PC-9 (cell line): ENCODE results near the gene MVP. TPM values are rescaled to one million over a fixed set of nuclear protein-coding genes. Genes with fewer than 3 reads are reported as not detected.

Experiments used
- BruUV-seq: library from RNA; stranded (reverse); fragments of 400-500 nt; replicated peaks from 2 replicates; lab custom pipeline; 2021; lab: Mats Ljungman, UMichigan
- CTCF ChIA-PET: fragments of 300-600 bp; sonication (Branson Sonifier 250); formaldehyde crosslinking; loops from one replicate; lab custom pipeline; 2022; ENCODE audit warnings: antibody characterized with exemption; lab: Charles Lee
- POLR2A ChIA-PET: fragments of 300-600 bp; sonication (Branson Sonifier 250); formaldehyde crosslinking; loops from one replicate; lab custom pipeline; 2022; ENCODE audit warnings: antibody characterized with exemption; ENCODE audit not compliant: unreplicated experiment; lab: Charles Lee
- DNase-seq, 2 experiments: peaks; one replicate each; pipeline versions ENCODE4 v3.0.0 to v3.0.0-alpha.2; 2015 to 2022; ENCODE audit warnings: mixed read lengths in 1 of 2
- H2AFZ ChIP-seq: fragments of 200-600 bp; sonication (generic); 2 replicates; pipeline ENCODE4 v1.8.1; 2017; ENCODE audit warnings: antibody characterized with exemption
- H3F3A ChIP-seq: fragments of 200-600 bp; sonication (generic); 2 replicates; pipeline ENCODE4 v1.8.1; 2017; ENCODE audit warnings: antibody characterized with exemption, mild to moderate bottlenecking, low read depth; ENCODE audit not compliant: insufficient read depth
- H3K27ac ChIP-seq: fragments of 200-600 bp; sonication (generic); 2 replicates; pipeline ENCODE4 v1.6.1; 2016; ENCODE audit warnings: mixed run types
- H3K27me3 ChIP-seq: fragments of 200-600 bp; sonication (generic); 2 replicates; pipeline ENCODE4 v1.6.1; 2016; ENCODE audit warnings: low read depth, mixed run types; ENCODE audit not compliant: insufficient read depth
- H3K36me3 ChIP-seq: fragments of 200-600 bp; sonication (generic); 2 replicates; pipeline ENCODE4 v1.6.1; 2016; ENCODE audit warnings: low read depth, mixed run types
- H3K4me1 ChIP-seq: fragments of 200-600 bp; sonication (generic); replicated peaks from 2 replicates; pipeline ENCODE4 v1.6.1; 2016; ENCODE audit warnings: mixed run types; ENCODE audit not compliant: insufficient read depth
- H3K4me2 ChIP-seq: fragments of 200-600 bp; sonication (generic); 2 replicates; pipeline ENCODE4 v1.6.1; 2017; ENCODE audit warnings: mixed run types
- H3K4me3 ChIP-seq: fragments of 200-600 bp; sonication (generic); 2 replicates; pipeline ENCODE4 v1.6.1; 2016; ENCODE audit warnings: mixed run types
- H3K79me2 ChIP-seq: fragments of 200-600 bp; sonication (generic); 2 replicates; pipeline ENCODE4 v1.6.1; 2017; ENCODE audit warnings: low read depth, mixed run types
- H3K9me2 ChIP-seq: fragments of 200-600 bp; sonication (generic); 2 replicates; pipeline ENCODE4 v1.8.1; 2017; ENCODE audit warnings: mild to moderate bottlenecking; ENCODE audit not compliant: insufficient read depth
- H3K9me3 ChIP-seq: fragments of 200-600 bp; sonication (generic); 2 replicates; pipeline ENCODE4 v1.8.1; 2016; ENCODE audit warnings: low read depth; ENCODE audit not compliant: insufficient read depth
- H4K20me1 ChIP-seq: fragments of 200-600 bp; sonication (generic); 2 replicates; pipeline ENCODE4 v1.8.1; 2017; ENCODE audit not compliant: insufficient read depth
- EZH2 ChIP-seq: fragments of 200-600 bp; sonication (generic); IDR thresholded peaks from 2 replicates; pipeline ENCODE4 v1.8.0; 2017; ENCODE audit warnings: antibody characterized with exemption, low read depth
- intact Hi-C: fragments of 100-400 bp; cut with micrococcal nuclease; formaldehyde crosslinking; loops from one replicate; pipeline ENCODE4 v1.10.0; 2022; ENCODE audit not compliant: unreplicated experiment
- total RNA-seq: library from RNA; stranded (reverse); gene quantifications from 2 replicates; pipeline ENCODE4 v1.2.3, GENCODE V29; 2021
- TF ChIP-seq, protein P1 (sequence below): fragments of 200-600 bp; sonication (generic); conservative IDR thresholded peaks from 2 replicates; pipeline ENCODE4 v1.6.1; 2017; ENCODE audit warnings: mixed run types, antibody characterized with exemption, mild to moderate bottlenecking, moderate library complexity

Gene MVP
- total RNA-seq, 1 experiment from 2014 or later: 208 TPM

DNA sequence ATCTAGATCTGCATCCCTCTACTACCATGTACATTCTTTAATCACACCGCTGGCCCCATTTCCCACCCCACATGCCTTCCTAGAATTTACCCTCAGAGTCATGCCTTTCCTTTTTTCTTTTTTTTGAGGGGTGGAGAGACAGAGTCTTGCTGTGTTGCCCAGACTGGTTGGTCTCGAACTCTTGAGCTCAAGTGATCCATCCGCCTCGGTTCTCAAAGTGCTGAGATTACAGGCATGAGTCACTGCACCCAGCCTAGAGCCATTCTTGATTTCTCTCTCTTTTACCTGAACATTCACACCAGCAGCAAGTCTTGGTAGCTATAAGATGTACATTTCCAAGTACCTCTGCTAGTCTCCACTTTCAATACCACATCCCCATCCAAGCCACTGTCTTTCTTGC, 2.2 kb upstream of the MVP start:
- BruUV-seq: no TSS peak
- no peak overlapping the region for H2AFZ ChIP-seq
- ChIA-PET POLR2A (interaction anchor here (0.7 kb wide), 1 partner anchor 11 kb away, joined by 17 read pairs; no protein-coding TSS in a partner anchor), CTCF (interaction anchor here (0.6 kb wide), 1 partner anchor 195 kb away, joined by 7 read pairs; no protein-coding TSS in a partner anchor)
- no peak for TF ChIP-seq EZH2
- TF ChIP-seq, protein P1, sequence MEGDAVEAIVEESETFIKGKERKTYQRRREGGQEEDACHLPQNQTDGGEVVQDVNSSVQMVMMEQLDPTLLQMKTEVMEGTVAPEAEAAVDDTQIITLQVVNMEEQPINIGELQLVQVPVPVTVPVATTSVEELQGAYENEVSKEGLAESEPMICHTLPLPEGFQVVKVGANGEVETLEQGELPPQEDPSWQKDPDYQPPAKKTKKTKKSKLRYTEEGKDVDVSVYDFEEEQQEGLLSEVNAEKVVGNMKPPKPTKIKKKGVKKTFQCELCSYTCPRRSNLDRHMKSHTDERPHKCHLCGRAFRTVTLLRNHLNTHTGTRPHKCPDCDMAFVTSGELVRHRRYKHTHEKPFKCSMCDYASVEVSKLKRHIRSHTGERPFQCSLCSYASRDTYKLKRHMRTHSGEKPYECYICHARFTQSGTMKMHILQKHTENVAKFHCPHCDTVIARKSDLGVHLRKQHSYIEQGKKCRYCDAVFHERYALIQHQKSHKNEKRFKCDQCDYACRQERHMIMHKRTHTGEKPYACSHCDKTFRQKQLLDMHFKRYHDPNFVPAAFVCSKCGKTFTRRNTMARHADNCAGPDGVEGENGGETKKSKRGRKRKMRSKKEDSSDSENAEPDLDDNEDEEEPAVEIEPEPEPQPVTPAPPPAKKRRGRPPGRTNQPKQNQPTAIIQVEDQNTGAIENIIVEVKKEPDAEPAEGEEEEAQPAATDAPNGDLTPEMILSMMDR: no peak
- H3F3A ChIP-seq: peaks cover 61% of the 10 kb centered on the region; the same call in 1 of the 2 replicates
- intact Hi-C loops: loop anchor here (10.0 kb wide), 1 partner anchor 223 kb away; no protein-coding TSS in a partner anchor
- no peaks in the 10 kb centered on the region for H4K20me1 ChIP-seq
- H3K79me2 ChIP-seq: peaks cover 49% of the 10 kb centered on the region
- no peak overlapping the region for H3K27ac ChIP-seq
- H3K9me3 ChIP-seq: no peaks in the 10 kb centered on the region
- no peak for DNase-seq
- H3K4me1 ChIP-seq: peaks cover 49% of the 10 kb centered on the region
- no peaks in the 10 kb centered on the region for H3K27me3 ChIP-seq
- no peaks in the 10 kb centered on the region for H3K36me3 ChIP-seq
- H3K4me2 ChIP-seq: peak overlapping the region; percentile 82
- H3K9me2 ChIP-seq: no peaks in the 10 kb centered on the region
- no peak overlapping the region for H3K4me3 ChIP-seq

DNA sequence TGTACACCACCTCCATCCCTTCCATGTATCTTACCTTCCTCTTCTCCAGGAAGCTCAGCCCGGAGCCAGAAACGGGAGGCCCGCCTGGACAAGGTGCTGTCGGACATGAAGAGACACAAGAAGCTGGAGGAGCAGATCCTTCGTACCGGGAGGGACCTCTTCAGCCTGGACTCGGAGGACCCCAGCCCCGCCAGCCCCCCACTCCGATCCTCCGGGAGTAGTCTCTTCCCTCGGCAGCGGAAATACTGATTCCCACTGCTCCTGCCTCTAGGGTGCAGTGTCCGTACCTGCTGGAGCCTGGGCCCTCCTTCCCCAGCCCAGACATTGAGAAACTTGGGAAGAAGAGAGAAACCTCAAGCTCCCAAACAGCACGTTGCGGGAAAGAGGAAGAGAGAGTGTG, 756 bp upstream of the MVP start:
- H3K9me3 ChIP-seq: no peaks in the 10 kb centered on the region
- DNase-seq: no peak
- no peak overlapping the region for H3K27ac ChIP-seq
- BruUV-seq: no TSS peak
- no peaks in the 10 kb centered on the region for H3K36me3 ChIP-seq
- TF ChIP-seq EZH2: no peak
- TF ChIP-seq, protein P1: no peak
- ChIA-PET CTCF (interaction anchor here (0.6 to 1.7 kb wide), 5 partner anchors 21 to 464 kb away, joined by 3 to 18 read pairs (median 5); no protein-coding TSS in a partner anchor), POLR2A (interaction anchor here (0.5 to 1.5 kb wide), 6 partner anchors 8 to 731 kb away, joined by 3 to 10 read pairs (median 5); partner anchors contain the start of gene MAZ)
- H3K79me2 ChIP-seq: peaks cover 62% of the 10 kb centered on the region
- no peak overlapping the region for H3K4me3 ChIP-seq
- H3F3A ChIP-seq: peaks cover 64% of the 10 kb centered on the region; the same call in 1 of the 2 replicates
- no peaks in the 10 kb centered on the region for H4K20me1 ChIP-seq
- H3K9me2 ChIP-seq: no peaks in the 10 kb centered on the region
- H3K4me1 ChIP-seq: peaks cover 63% of the 10 kb centered on the region
- H3K27me3 ChIP-seq: no peaks in the 10 kb centered on the region
- peak overlapping the region; percentile 88 for H3K4me2 ChIP-seq
- no peak overlapping the region for H2AFZ ChIP-seq
- intact Hi-C loops: loop anchor here (10.0 kb wide), 1 partner anchor 225 kb away; no protein-coding TSS in a partner anchor

DNA sequence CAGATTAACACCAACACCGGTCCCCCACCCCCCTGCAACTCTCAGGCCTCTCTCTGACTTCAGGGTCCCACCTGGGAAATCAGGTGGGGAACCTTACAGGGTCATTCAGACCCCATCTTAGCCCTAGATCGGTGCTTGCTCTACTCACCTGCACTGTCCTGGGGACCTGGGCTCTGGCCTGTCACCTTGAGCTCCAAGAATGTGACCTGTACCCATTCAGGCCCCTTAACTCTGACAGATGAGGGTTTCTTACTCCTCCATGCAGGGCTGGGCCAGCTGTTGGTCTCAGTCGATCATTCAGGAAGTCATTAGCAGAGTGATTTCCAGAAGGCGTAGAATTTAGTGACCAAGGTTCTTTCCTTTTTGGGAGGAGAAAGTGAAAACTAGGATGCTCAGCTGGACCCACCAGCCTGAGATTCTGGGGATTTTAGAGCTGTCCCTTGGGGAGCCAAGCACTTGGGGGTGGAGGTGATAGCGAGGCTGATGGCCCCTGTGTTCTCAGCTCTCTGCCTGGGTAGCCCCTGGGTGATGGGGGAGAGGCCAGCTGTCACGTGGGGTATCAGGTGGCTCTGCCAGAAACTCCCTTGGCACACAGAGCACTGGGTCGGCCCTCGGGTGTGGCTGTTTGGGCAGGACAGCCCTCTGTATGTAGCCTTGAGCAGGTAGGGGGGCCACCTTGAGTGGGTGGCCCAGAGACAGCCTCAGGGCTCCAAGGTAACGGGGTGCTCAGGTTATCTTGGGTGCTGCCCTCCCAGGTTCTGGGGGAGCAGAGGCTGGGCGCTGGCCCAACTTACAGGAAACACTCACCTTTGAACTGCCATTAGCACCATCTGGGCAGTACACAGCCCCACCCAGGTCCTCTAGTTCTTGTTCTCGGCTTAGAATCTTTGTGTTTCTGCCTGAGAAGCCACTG, 724 bp downstream of the MVP start:
- POLR2A ChIA-PET: interaction anchor here (0.5 to 1.5 kb wide), 4 partner anchors 14 to 152 kb away, joined by 4 to 32 read pairs (median 8); no protein-coding TSS in a partner anchor
- peaks cover 70% of the 10 kb centered on the region; the same call in 1 of the 2 replicates for H3F3A ChIP-seq
- BruUV-seq: TSS peak; percentile 71
- DNase-seq: peak; percentile 57 to 84
- H3K4me3 ChIP-seq: peak overlapping the region; percentile 71
- H3K27ac ChIP-seq: peak overlapping the region; percentile 77
- TF ChIP-seq, protein P1: no peak
- TF ChIP-seq EZH2: no peak
- intact Hi-C loops: loop anchor here (1.0 to 5.0 kb wide), 4 partner anchors 27 to 200 kb away; partner anchors contain the start of genes CDIPT and SEZ6L2
- H3K79me2 ChIP-seq: peaks cover 66% of the 10 kb centered on the region
- no peaks in the 10 kb centered on the region for H4K20me1 ChIP-seq
- no peak overlapping the region for H2AFZ ChIP-seq
- H3K4me2 ChIP-seq: peak overlapping the region; percentile 88
- no peaks in the 10 kb centered on the region for H3K9me3 ChIP-seq
- peaks cover 72% of the 10 kb centered on the region for H3K4me1 ChIP-seq
- no peaks in the 10 kb centered on the region for H3K36me3 ChIP-seq
- H3K9me2 ChIP-seq: no peaks in the 10 kb centered on the region
- CTCF ChIA-PET: interaction anchor here (0.6 to 1.7 kb wide), 3 partner anchors 22 to 1529 kb away, joined by 3 to 18 read pairs (median 15); no protein-coding TSS in a partner anchor
- no peaks in the 10 kb centered on the region for H3K27me3 ChIP-seq
